PC-3 (cell line): Measurements from ENCODE around the gene TGM2. TPM values are rescaled to one million over a fixed set of nuclear protein-coding genes. Genes with fewer than 3 reads are reported as not detected.

Experiments
- ATAC-seq: fragments of 200-7000 bp; cut with Tn5 transposase; 2 replicates; pipeline ENCODE4 v1.9.1; 2020; ENCODE audit warnings: mild to moderate bottlenecking, moderate library complexity
- Bru-seq: library from RNA; stranded (reverse); fragments of 400-500 nt; gene quantifications from one replicate; lab custom pipeline; 2021; lab: Mats Ljungman, UMichigan
- BruChase-seq, 2 experiments: library from RNA; stranded (reverse); fragments of 400-500 nt; gene quantifications; one replicate each; lab custom pipeline; 2021; lab: Mats Ljungman, UMichigan
- BruUV-seq: library from RNA; stranded (reverse); fragments of 400-500 nt; replicated peaks from 2 replicates; lab custom pipeline; 2021; lab: Mats Ljungman, UMichigan
- CTCF ChIA-PET: fragments of 300-600 bp; sonication (Branson Sonifier 250); formaldehyde crosslinking; loops from one replicate; lab custom pipeline; 2022; ENCODE audit warnings: antibody characterized with exemption; lab: Charles Lee
- POLR2A ChIA-PET: fragments of 300-600 bp; sonication (Branson Sonifier 250); formaldehyde crosslinking; loops from one replicate; lab custom pipeline; 2022; ENCODE audit warnings: antibody characterized with exemption; ENCODE audit not compliant: unreplicated experiment; lab: Charles Lee
- DNase-seq: peaks from one replicate; pipeline ENCODE4 v3.0.0-alpha.2; 2015
- H2AFZ ChIP-seq: fragments of 300-600 bp; sonication (generic); 2 replicates; pipeline ENCODE4 v1.6.0; 2016; ENCODE audit warnings: antibody characterized with exemption, low read length
- H3F3A ChIP-seq: fragments of 300-600 bp; sonication (generic); one replicate; pipeline ENCODE4 v1.6.0; 2017; ENCODE audit warnings: antibody characterized with exemption, low read length, control low read depth, mild to moderate bottlenecking; ENCODE audit not compliant: unreplicated experiment
- H3K27ac ChIP-seq: fragments of 300-600 bp; sonication (generic); 2 replicates; pipeline ENCODE4 v1.5.1; 2016; ENCODE audit warnings: mild to moderate bottlenecking, low read length
- H3K27me3 ChIP-seq: fragments of 300-600 bp; sonication (generic); 2 replicates; pipeline ENCODE4 v1.6.1; 2016; ENCODE audit warnings: low read length, mixed read lengths
- H3K36me3 ChIP-seq: fragments of 300-600 bp; sonication (generic); 2 replicates; pipeline ENCODE4 v1.6.1; 2016; ENCODE audit warnings: low read depth, mixed run types, low read length, mixed read lengths
- H3K4me1 ChIP-seq: fragments of 300-600 bp; sonication (generic); 2 replicates; pipeline ENCODE4 v1.5.1; 2016; ENCODE audit warnings: low read length; ENCODE audit not compliant: insufficient read depth
- H3K4me2 ChIP-seq: fragments of 300-600 bp; sonication (generic); 2 replicates; pipeline ENCODE4 v1.6.0; 2016; ENCODE audit warnings: low read length
- H3K4me3 ChIP-seq: fragments of 300-600 bp; sonication (generic); 2 replicates; pipeline ENCODE4 v1.5.1; 2016; ENCODE audit warnings: mild to moderate bottlenecking, low read length, mixed read lengths
- H3K79me2 ChIP-seq: fragments of 300-600 bp; sonication (generic); 2 replicates; pipeline ENCODE4 v1.6.1; 2017; ENCODE audit warnings: low read length, mixed read lengths
- H3K9ac ChIP-seq: fragments of 300-600 bp; sonication (generic); 2 replicates; pipeline ENCODE4 v1.6.0; 2016; ENCODE audit warnings: mild to moderate bottlenecking, low read length
- H3K9me2 ChIP-seq: fragments of 300-600 bp; sonication (generic); replicated peaks from 2 replicates; pipeline ENCODE4 v1.6.1; 2016; ENCODE audit warnings: mixed run types, low read length, mixed read lengths
- H3K9me3 ChIP-seq: fragments of 300-600 bp; sonication (generic); 2 replicates; pipeline ENCODE4 v1.6.1; 2016; ENCODE audit warnings: low read length, mixed read lengths
- H4K20me1 ChIP-seq: fragments of 300-600 bp; sonication (generic); 2 replicates; pipeline ENCODE4 v1.6.1; 2016; ENCODE audit warnings: low read length, mixed read lengths
- EZH2 ChIP-seq: fragments of 300-600 bp; sonication (generic); IDR thresholded peaks from one replicate; pipeline ENCODE4 v1.6.1; 2017; ENCODE audit warnings: antibody characterized with exemption, mild to moderate bottlenecking, low read length; ENCODE audit not compliant: unreplicated experiment
- EZH2phosphoT487 ChIP-seq: fragments of 300-600 bp; sonication (generic); IDR thresholded peaks from 2 replicates; pipeline ENCODE4 v1.6.1; 2018; ENCODE audit warnings: mild to moderate bottlenecking, antibody characterized with exemption, low read length, borderline replicate concordance
- intact Hi-C: fragments of 100-400 bp; cut with micrococcal nuclease; formaldehyde crosslinking; loops from 2 replicates; pipeline ENCODE4 v1.9.0; 2023
- long read RNA-seq: library from polyadenylated mRNA; unstranded; transcript quantifications from one replicate; pipeline ENCODE4 v2.0.0, GENCODE V29; 2021; ENCODE audit not compliant: unreplicated experiment
- total RNA-seq: library from RNA; depleted of rRNA; stranded (reverse); fragments of >200 nt; gene quantifications from 2 replicates; pipeline ENCODE4 v1.2.3, GENCODE V29; 2014; rRNA removed
- TF ChIP-seq, protein P1 (sequence below): fragments of 300-600 bp; sonication (generic); conservative IDR thresholded peaks from 2 replicates; pipeline ENCODE4 v1.5.1; 2017; ENCODE audit warnings: antibody characterized with exemption, low read depth, mild to moderate bottlenecking, low read length

TGM2 gene
- total RNA-seq (583 and 773 TPM in 2 replicates), Bru-seq, nascent RNA (percentile 71 among the genes with signal in this experiment), BruChase-seq, experiment 1, labeled RNA remaining after a 6-hour chase (percentile 80 among the genes with signal in this experiment), BruChase-seq, experiment 2, labeled RNA remaining after a 2-hour chase (percentile 66 among the genes with signal in this experiment)
- long read RNA-seq, full-length matches to known transcripts = 35 of 132 reads
- long read RNA-seq, partial matches to known transcripts = 59 of 132 reads
- long read RNA-seq, other reads (novel, unspliced or antisense) = 38 of 132 reads

DNA sequence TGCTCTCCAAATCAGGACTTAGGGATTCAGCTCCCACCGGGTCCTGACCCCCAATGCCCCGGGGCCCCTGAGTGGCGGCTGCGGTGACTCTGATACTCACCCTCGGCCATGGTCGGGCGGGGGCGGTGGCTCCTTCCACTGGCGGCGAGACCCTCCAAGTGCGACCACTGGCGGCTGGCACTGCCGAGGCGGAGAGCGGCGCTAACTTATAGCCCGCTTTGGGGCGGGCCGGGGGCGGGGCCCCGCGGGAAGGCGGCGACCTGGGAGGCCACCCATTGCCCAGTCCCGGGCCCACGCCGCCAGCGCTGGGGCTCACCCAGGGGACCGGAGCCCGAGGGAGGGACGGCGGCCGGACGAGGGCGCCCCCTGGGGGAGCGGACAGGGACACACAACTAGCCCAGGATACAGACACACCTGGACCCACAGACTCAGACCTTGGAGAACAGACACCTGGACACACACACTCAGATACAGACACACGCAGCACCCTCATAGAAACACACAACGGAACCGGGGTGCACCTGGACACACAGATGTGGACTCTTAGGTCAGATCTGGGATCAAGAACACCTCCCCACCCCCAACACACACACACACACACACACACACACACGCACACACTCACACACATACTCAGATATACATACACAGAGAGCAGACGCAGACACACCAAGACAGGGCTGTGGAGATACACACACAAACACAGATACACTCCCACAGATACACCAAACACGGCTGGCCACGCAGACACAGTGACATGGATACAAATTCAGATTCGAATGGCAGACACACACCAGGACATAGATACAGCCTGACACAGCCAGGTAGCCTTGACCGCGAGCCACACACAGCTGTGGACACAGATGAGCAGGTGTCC lies at the start of gene TGM2:
Gene TGM2, minus strand, starts transcription at position 182 of the 877 bp plus-strand sequence. Its CDS starts 72 bp downstream, at position 110.
- Histone ChIP-seq H3K4me2 (peak within 1 kb of the TSS; percentile 99), H3K27ac (peak within 1 kb of the TSS; percentile 72), H3K79me2 (peaks cover 49% of the 10 kb centered on the region), H3K9ac (peak within 1 kb of the TSS; percentile 73), H4K20me1 (no peaks in the 10 kb centered on the region), H3K27me3 (no peaks in the 10 kb centered on the region), H3K36me3 (peaks cover 14% of the 10 kb centered on the region), H3K4me3 (peak within 1 kb of the TSS; percentile 79), H2AFZ (peak within 1 kb of the TSS; percentile 69), H3K9me3 (no peaks in the 10 kb centered on the region), H3F3A (peaks cover 10% of the 10 kb centered on the region), H3K4me1 (peaks cover 73% of the 10 kb centered on the region), H3K9me2 (no peaks in the 10 kb centered on the region)
- intact Hi-C loops = loop anchor here (1.0 to 5.0 kb wide), 4 partner anchors 53 to 263 kb away; partner anchors contain the start of gene VSTM2L
- ChIA-PET CTCF (no interaction called here), POLR2A (no interaction called here)
- TF ChIP-seq, protein P1, sequence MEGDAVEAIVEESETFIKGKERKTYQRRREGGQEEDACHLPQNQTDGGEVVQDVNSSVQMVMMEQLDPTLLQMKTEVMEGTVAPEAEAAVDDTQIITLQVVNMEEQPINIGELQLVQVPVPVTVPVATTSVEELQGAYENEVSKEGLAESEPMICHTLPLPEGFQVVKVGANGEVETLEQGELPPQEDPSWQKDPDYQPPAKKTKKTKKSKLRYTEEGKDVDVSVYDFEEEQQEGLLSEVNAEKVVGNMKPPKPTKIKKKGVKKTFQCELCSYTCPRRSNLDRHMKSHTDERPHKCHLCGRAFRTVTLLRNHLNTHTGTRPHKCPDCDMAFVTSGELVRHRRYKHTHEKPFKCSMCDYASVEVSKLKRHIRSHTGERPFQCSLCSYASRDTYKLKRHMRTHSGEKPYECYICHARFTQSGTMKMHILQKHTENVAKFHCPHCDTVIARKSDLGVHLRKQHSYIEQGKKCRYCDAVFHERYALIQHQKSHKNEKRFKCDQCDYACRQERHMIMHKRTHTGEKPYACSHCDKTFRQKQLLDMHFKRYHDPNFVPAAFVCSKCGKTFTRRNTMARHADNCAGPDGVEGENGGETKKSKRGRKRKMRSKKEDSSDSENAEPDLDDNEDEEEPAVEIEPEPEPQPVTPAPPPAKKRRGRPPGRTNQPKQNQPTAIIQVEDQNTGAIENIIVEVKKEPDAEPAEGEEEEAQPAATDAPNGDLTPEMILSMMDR = peak; percentile 87
- TF ChIP-seq EZH2 = no peak
- no TSS peak for BruUV-seq
- ATAC-seq (peak; percentile 81), DNase-seq (peak; percentile 91)

DNA sequence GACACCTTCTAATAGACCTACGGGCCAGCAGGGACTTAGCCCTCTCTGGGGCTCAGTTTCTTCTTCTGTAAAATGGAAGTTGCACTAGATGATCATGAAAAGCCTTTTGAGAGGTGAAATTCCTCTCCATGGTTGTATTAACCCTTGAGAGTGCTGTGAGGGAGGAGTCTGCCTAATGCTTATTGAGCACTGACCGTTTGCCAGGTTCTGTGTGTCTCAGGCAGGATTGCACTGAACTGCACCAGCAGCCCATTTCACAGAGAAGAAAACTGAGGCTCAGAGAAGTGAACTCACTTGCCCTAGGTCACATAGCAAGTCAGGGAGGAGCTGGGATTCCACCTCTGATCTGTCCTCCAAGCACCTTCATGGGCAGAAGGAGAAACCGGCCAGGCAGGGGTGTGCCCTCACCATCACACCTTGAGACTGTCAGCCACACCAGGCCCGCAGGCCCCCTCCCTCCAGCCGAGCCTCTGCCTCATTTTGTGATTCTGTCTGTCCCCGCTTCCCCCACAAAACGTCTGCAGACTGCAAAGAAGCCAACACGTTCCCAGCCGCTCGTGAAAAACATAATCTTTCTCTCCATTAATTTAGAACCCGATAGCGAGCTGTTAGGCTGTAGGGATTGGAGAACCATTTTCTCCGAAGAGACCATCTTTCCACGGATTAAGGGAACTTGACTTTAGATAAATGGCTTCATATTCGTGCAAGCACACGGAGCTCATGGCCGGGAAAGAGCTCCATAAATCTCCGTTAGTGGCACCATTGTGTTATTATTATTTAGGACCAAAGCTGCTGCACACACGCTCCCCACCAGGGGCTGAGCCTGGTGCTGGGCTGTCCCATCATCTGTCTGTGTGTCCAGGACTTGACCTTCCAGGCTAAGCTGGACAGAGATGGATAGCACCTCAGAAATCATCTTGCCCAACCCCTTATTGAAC lies 49.5 kb upstream of the TGM2 start:
- TF ChIP-seq EZH2 (no peak), EZH2phosphoT487 (no peak)
- TF ChIP-seq, protein P1 = 0 out of 2 replicates have a peak, but pooled peaks have one; percentile 9
- Histone ChIP-seq H3K9me3 (no peaks in the 10 kb centered on the region), H3F3A (no peaks in the 10 kb centered on the region), H3K27ac (no peak overlapping the region), H3K4me1 (peaks cover 38% of the 10 kb centered on the region), H3K36me3 (no peaks in the 10 kb centered on the region), H3K4me3 (no peak overlapping the region), H3K79me2 (peaks cover 15% of the 10 kb centered on the region; the same call in 1 of the 2 replicates), H4K20me1 (no peaks in the 10 kb centered on the region), H3K9ac (no peak overlapping the region), H3K4me2 (no peak overlapping the region), H3K9me2 (no peaks in the 10 kb centered on the region), H2AFZ (no peak overlapping the region), H3K27me3 (no peaks in the 10 kb centered on the region)
- DNase-seq (no peak), ATAC-seq (no peak)
- CTCF ChIA-PET = no interaction called here
- POLR2A ChIA-PET = no interaction called here
- intact Hi-C loops = no loop called here
- no TSS peak for BruUV-seq
